IMR-90 (cell line): ENCODE results near the gene ALB. TPM values are rescaled to one million over a fixed set of nuclear protein-coding genes. Genes with fewer than 3 reads are reported as not detected.

ENCODE experiments used
- ATAC-seq: fragments of 200-7000 bp; cut with Tn5 transposase; 2 replicates; pipeline ENCODE4 v1.9.1; 2020; ENCODE audit warnings: low read depth, mild to moderate bottlenecking, moderate library complexity
- BruUV-seq: library from RNA; stranded (reverse); fragments of 400-500 nt; replicated peaks from 2 replicates; lab custom pipeline; 2021; lab: Mats Ljungman, UMichigan
- CTCF ChIA-PET: fragments of 300-600 bp; formaldehyde crosslinking; extraction: SDS; loops from one replicate; lab custom pipeline; 2021; ENCODE audit warnings: antibody characterized with exemption; lab: Yijun Ruan, JAX
- POLR2A ChIA-PET: fragments of 300-600 bp; sonication (Branson Sonifier 250); formaldehyde crosslinking; loops from one replicate; lab custom pipeline; 2022; ENCODE audit warnings: antibody characterized with exemption; ENCODE audit not compliant: unreplicated experiment; lab: Charles Lee
- DNase-seq: peaks from one replicate; pipeline ENCODE4 v3.0.0; 2013
- H2AFZ ChIP-seq: replicated peaks from 2 replicates; pipeline ENCODE3; 2013; ENCODE audit warnings: low read length, mild to moderate bottlenecking; ENCODE audit not compliant: poor library complexity
- H2AK5ac ChIP-seq: 2 replicates; pipeline ENCODE4 v1.6.1; 2013; ENCODE audit warnings: low read depth, low read length, inconsistent platforms
- H2AK9ac ChIP-seq: replicated peaks from 2 replicates; pipeline ENCODE3; 2013; ENCODE audit warnings: mild to moderate bottlenecking, low read depth, low read length, moderate library complexity; ENCODE audit not compliant: poor library complexity
- H2BK120ac ChIP-seq: 2 replicates; pipeline ENCODE4 v1.6.1; 2013; ENCODE audit warnings: low read depth, low read length, inconsistent platforms
- H2BK15ac ChIP-seq: 3 replicates; pipeline ENCODE4 v1.6.1; 2013; ENCODE audit warnings: low read depth, low read length, inconsistent platforms
- H2BK20ac ChIP-seq: 2 replicates; pipeline ENCODE4 v1.6.1; 2013; ENCODE audit warnings: low read depth, mild to moderate bottlenecking, inconsistent platforms, low read length, moderate library complexity
- H2BK5ac ChIP-seq: 2 replicates; pipeline ENCODE4 v1.6.1; 2013; ENCODE audit warnings: mild to moderate bottlenecking, low read depth, low read length, inconsistent platforms; ENCODE audit not compliant: poor library complexity, severe bottlenecking
- H3K14ac ChIP-seq: replicated peaks from 2 replicates; pipeline ENCODE4 v1.6.1; 2013; ENCODE audit warnings: low read depth, low read length, inconsistent platforms
- H3K18ac ChIP-seq: 2 replicates; pipeline ENCODE4 v1.6.1; 2013; ENCODE audit warnings: low read depth, low read length, control low read depth
- H3K23ac ChIP-seq: 2 replicates; pipeline ENCODE4 v1.6.1; 2013; ENCODE audit warnings: low read depth, low read length, inconsistent platforms
- H3K27ac ChIP-seq: 2 replicates; pipeline ENCODE4 v1.5.1; 2013; ENCODE audit warnings: mild to moderate bottlenecking, control low read depth, low read length; ENCODE audit not compliant: insufficient read depth
- H3K27me3 ChIP-seq: 2 replicates; pipeline ENCODE4 v1.6.1; 2013; ENCODE audit warnings: low read length; ENCODE audit not compliant: control insufficient read depth, insufficient read depth
- H3K36me3 ChIP-seq: 2 replicates; pipeline ENCODE4 v1.6.1; 2013; ENCODE audit warnings: low read length, mixed read lengths; ENCODE audit not compliant: control insufficient read depth, insufficient read depth
- H3K4ac ChIP-seq: 2 replicates; pipeline ENCODE4 v1.6.1; 2013; ENCODE audit warnings: low read depth, low read length, inconsistent platforms
- H3K4me1 ChIP-seq: 2 replicates; pipeline ENCODE4 v1.6.1; 2013; ENCODE audit warnings: low read length, mixed read lengths; ENCODE audit not compliant: control insufficient read depth, insufficient read depth
- H3K4me2 ChIP-seq: 2 replicates; pipeline ENCODE4 v1.6.1; 2013; ENCODE audit warnings: low read depth, mild to moderate bottlenecking, control low read depth, low read length, moderate library complexity
- H3K4me3 ChIP-seq: 2 replicates; pipeline ENCODE4 v1.5.1; 2013; ENCODE audit warnings: low read depth, mild to moderate bottlenecking, control low read depth, low read length, moderate library complexity; ENCODE audit not compliant: insufficient read depth
- H3K56ac ChIP-seq: 2 replicates; pipeline ENCODE4 v1.6.1; 2013; ENCODE audit warnings: low read length, inconsistent platforms; ENCODE audit not compliant: insufficient read depth; ENCODE audit errors: extremely low read depth
- H3K79me1 ChIP-seq, 2 experiments: 2 replicates each; pipeline ENCODE4 v1.6.1; 2013; ENCODE audit warnings: low read length in 2 of 2, inconsistent platforms in 1 of 2, low read depth in 1 of 2
- H3K9ac ChIP-seq: 2 replicates; pipeline ENCODE4 v1.6.1; 2013; ENCODE audit warnings: low read depth, low read length, control low read depth
- H3K9me1 ChIP-seq: 2 replicates; pipeline ENCODE4 v1.6.1; 2013; ENCODE audit warnings: low read length, inconsistent platforms; ENCODE audit not compliant: insufficient read depth
- H3K9me3 ChIP-seq: 2 replicates; pipeline ENCODE4 v1.6.1; 2013; ENCODE audit warnings: low read length; ENCODE audit not compliant: control insufficient read depth, insufficient read depth
- H4K20me1 ChIP-seq: 2 replicates; pipeline ENCODE4 v1.6.1; 2013; ENCODE audit warnings: low read length, inconsistent platforms; ENCODE audit not compliant: insufficient read depth
- H4K5ac ChIP-seq: 2 replicates; pipeline ENCODE4 v1.6.1; 2013; ENCODE audit warnings: mild to moderate bottlenecking, low read depth, low read length, control low read depth
- H4K8ac ChIP-seq, 2 experiments: 2 replicates each; pipeline ENCODE4 v1.6.1; 2013; ENCODE audit warnings: low read depth in 2 of 2, low read length in 2 of 2, control low read depth in 1 of 2, inconsistent platforms in 1 of 2
- H4K91ac ChIP-seq: 2 replicates; pipeline ENCODE4 v1.6.1; 2013; ENCODE audit warnings: low read depth, low read length, inconsistent platforms; ENCODE audit not compliant: insufficient read depth
- MXI1 ChIP-seq: IDR thresholded peaks from 2 replicates; pipeline ENCODE4 v1.6.1; 2012; ENCODE audit warnings: low read depth, mild to moderate bottlenecking, low read length, moderate library complexity, borderline replicate concordance
- RAD21 ChIP-seq: IDR thresholded peaks from 2 replicates; pipeline ENCODE4 v1.6.1; 2012; ENCODE audit warnings: low read length, improper control_type of control experiment
- dilution Hi-C: fragments of 300-500 bp; cut with HindIII; formaldehyde crosslinking; loops from one replicate; pipeline ENCODE4 v1.14.3; 2018; ENCODE audit warnings: low sequenced_read_pairs; ENCODE audit not compliant: unreplicated experiment
- in situ Hi-C: fragments of 300-500 bp; cut with MboI; formaldehyde crosslinking; loops from 3 replicates; pipeline ENCODE4 v1.14.3; 2019; ENCODE audit warnings: low sequenced_read_pairs, inconsistent platforms, mixed read lengths
- intact Hi-C: fragments of 100-400 bp; cut with micrococcal nuclease; formaldehyde crosslinking; loops from 2 replicates; pipeline ENCODE4 v1.10.0; 2022
- polyA plus RNA-seq, 3 experiments: library from polyadenylated mRNA; depleted of rRNA; stranded (reverse); fragments of >200 nt; gene quantifications; 2 replicates each; pipeline ENCODE4 v1.2.3, GENCODE V29; 2012; ENCODE audit warnings: low replicate concordance in 1 of 3
- total RNA-seq: library from RNA; depleted of rRNA; stranded (reverse); fragments of >200 nt; gene quantifications from 2 replicates; pipeline ENCODE4 v1.2.3, GENCODE V29; 2012

The ALB gene
- total and polyA plus RNA-seq, 2 of the 4 experiments (the other 2 are of a cell fraction), result not detected

DNA sequence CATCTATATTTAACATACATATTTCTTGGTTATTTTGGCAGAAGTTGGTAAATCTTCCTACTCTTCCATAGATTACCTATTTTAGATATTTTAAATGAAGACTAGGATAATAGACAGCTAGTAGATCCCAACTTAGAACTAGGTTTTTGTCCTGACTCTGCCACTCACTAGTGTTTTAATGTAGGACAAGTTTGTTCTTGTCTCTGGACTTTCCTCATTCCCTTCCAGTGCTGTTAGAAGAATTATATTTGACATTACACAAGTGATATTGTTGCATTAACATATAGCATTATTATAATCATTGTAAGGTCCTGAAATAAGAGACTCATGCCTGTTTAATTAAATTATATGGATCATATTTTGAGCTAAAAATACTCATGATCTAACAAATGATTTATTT lies 24.1 kb upstream of the ALB start:
- no peak for ATAC-seq

More for the DNA sequence above, 24.1 kb upstream of the ALB start:
- Histone ChIP-seq H3K9me3 (no peaks in the 10 kb centered on the region), H3K56ac (no peak overlapping the region), H2BK5ac (no peak overlapping the region), H3K4me3 (no peak overlapping the region), H3K4me1 (no peaks in the 10 kb centered on the region), H2BK15ac (no peak overlapping the region), H4K20me1 (no peaks in the 10 kb centered on the region), H3K36me3 (no peaks in the 10 kb centered on the region), H3K4me2 (no peak overlapping the region), H2BK120ac (no peak overlapping the region), H3K27ac (no peak overlapping the region), H2AK5ac (no peak overlapping the region), H3K9me1 (no peaks in the 10 kb centered on the region), H2AFZ (no peak overlapping the region), H4K5ac (no peak overlapping the region), H4K8ac (no peak overlapping the region), H3K14ac (no peak overlapping the region), H3K79me1 (no peaks in the 10 kb centered on the region), H3K27me3 (no peaks in the 10 kb centered on the region), H2AK9ac (no peak overlapping the region), H3K23ac (no peak overlapping the region), H4K91ac (no peak overlapping the region), H3K4ac (no peak overlapping the region), H3K18ac (no peak overlapping the region), H3K9ac (no peak overlapping the region), H2BK20ac (no peak overlapping the region)
- dilution Hi-C loops, result no loop called here
- ChIA-PET POLR2A (no interaction called here), CTCF (no interaction called here)
- DNase-seq, result no peak
- no peak for TF ChIP-seq MXI1
- TF ChIP-seq RAD21, result no peak
- no TSS peak for BruUV-seq
- in situ Hi-C loops, result no loop called here
- intact Hi-C loops, result no loop called here
